ENCODE data around the gene MCL1.

- TF ChIP-seq CTCF (IDR thresholded peaks at IDR 0.05) (peak in 4 of 6 experiments; percentile 12 to 29 (median 19)), POLR2A (IDR thresholded peaks at IDR 0.05) (peak; percentile 98)
These were observed at the start of gene MCL1 for GRCh38 chr1:150579110-150579944.
